HG03442 (cell line): ENCODE data around the gene NF1.
"Not testable (repeated sequence)": the region's sequence is repeated elsewhere in the genome, so short reads cannot be mapped to it uniquely, and the experiment has no call there.

ENCODE experiments used
- ATAC-seq: cut with Tn5 transposase; IDR thresholded peaks from one replicate; pipeline ENCODE4 v1.9.1; 2021; ENCODE audit warnings: mild to moderate bottlenecking, moderate library complexity; ENCODE audit not compliant: unreplicated experiment

The NF1 gene

DNA sequence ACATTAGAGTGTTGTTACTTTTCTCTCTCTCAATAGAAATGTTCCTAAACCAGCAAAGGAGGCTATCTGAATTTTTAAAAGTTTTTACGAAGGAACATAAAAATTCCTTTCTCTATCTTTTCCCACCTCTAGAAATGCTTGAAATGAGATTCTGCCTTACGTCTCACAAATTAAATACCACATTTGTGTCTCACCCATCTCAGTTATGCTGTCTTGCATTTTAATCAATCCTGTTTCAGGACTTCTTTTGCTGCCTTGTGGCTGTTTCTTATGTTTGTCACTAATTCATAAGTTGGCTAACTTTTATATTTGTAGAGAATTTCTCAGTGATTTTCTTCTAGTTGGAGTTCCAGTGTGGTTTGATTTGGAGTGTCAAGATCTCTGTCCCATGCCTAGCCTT lies 198.8 kb downstream of the NF1 start:
- ATAC-seq = no peak

DNA sequence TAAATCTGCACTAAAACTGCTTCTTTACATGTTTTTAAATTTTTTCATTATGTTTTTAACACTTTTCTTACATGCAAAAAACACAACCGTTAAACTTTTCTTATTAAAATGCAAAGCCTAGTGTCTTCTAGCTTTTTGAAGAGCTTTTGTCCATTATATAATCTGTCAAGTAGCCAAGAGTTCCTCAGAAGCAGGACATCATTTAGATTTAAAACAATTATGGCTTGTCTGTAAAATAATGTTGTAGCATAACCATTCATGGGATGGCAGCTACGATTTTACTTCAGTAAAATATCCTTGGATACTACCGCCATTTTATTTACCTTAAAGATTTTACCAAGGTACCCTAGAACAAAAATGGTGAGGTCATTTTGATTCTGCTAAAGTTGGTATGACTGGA lies 199.5 kb downstream of the NF1 start:
- ATAC-seq = no peak

DNA sequence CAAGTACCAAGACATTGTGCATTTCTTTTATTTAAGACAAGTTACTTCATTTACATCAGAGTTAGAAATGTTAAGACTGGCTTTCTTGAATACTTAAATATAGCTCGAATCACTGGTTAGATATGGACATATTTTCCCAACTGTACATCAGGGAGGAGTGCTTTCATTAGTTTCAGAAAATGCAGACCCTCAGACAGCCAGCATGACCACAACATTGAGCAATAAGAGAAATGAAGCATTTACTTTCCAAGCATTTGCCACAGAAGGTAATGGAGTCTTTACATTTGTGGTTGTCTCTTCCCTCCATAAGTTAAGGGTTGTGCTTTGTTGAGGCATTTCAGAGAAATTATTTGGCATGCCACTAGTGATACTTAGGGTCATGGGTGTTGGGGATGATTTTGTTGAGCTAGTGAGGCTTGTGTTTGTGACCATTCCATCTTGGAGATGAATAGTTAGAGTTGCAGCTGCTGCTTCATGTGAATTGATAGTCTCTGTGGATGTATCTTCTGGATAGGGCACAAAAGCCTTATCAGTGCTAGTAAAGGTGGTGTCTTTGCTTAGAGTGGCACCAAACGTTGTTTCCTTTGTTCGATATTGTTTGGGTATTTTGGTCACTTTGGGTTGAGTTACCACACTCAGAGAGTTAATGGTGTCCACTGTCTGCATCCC lies 200.2 kb downstream of the NF1 start:
- ATAC-seq = no peak

DNA sequence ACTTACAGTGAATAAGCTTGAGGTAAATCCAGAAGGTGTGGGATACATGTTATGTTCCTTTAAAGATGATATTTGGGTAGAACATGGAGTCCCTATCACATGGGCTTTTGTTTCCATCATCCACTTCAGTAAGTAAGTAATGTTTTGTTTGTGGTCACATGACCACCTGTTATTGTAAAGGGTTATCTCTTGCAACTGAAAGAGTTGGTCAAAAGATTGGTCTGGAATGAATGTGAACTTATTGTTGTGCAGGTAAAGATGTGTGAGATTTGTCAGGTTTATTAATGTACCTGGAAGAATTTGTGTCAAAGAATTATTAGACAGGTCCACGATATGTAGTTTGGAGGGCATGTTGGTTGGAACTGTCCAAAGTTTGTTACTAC lies 200.7 kb downstream of the NF1 start:
- ATAC-seq = no peak

DNA sequence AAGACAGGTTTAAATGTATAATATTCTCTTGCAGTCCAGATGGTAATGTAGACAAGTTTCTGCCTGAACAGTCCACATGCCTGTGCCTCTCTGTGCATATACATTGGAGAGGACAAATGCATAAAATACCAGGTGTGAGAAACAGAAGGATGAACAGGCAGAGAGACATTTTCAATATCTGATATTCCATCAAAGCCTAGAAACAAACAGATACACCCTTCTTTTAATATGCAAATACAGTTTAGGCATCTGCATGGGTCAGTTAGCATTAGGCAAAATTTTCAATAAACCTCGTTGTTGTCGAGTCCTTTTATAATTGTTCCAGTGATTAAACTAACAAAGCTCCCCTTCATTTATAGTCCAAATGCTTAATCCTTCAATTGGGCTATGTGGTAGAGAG lies 201.4 kb downstream of the NF1 start:
- ATAC-seq = no peak

DNA sequence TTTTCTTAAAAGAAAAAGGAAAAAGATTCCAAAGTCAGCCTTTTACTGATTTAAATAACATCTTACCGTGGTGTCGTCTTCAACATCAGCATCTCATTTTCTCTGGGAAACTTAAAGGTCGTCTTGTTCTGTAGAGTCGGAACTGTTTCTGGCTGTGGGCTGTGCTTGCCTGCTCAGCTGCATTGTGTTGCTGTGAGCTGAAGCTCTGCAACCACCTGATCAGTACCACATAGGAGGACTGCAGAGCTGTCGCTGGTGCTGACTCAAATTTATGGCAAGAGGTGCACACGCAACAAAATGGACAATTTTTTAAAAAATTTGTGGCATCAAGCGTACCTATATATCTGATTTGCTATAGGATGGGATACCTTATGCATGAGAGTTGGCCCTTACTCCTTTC lies 202.3 kb downstream of the NF1 start, which contains the start of gene OMG:
Gene OMG (minus strand): TSS at position 150 of the 400 bp plus-strand sequence. CDS start 908 bp downstream, outside the sequence.
- ATAC-seq = no peak

DNA sequence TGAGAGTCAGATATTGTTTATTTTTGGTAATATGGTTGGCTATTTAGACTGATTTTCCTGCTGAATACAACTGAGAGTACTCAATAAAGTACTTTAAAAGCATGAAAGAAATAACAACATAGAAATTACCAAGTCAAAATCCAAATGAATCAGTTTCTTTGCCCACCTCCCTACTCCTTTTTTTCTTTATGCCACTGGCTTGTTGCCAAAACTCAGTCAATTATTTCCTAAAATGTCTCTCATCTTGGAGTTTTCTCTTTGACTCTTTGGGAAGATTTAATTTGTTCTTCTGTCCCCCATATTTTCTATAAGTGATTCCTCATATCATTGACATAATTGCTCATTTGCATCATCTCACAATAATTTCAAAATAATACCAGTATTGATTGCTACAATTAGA lies 204.8 kb downstream of the NF1 start:
- no peak for ATAC-seq

DNA sequence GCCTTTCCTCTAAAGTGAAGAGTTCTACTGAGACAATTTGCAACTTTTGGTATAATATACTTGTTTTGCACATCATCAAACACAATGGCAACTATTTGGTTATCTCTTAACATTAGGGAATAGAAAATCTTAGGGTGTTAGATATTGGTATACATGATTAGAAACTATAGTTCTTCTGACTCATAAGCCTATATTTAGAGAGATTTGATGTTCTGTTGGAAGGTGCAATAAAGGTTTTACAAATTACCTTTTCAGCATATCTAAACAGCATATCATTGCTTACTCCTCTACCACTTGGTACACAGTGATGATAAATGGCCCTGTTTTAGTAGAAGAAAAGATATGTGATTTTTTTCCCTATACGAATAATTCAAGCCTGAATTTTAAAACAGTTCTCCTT lies 212.9 kb downstream of the NF1 start:
- ATAC-seq = no peak

DNA sequence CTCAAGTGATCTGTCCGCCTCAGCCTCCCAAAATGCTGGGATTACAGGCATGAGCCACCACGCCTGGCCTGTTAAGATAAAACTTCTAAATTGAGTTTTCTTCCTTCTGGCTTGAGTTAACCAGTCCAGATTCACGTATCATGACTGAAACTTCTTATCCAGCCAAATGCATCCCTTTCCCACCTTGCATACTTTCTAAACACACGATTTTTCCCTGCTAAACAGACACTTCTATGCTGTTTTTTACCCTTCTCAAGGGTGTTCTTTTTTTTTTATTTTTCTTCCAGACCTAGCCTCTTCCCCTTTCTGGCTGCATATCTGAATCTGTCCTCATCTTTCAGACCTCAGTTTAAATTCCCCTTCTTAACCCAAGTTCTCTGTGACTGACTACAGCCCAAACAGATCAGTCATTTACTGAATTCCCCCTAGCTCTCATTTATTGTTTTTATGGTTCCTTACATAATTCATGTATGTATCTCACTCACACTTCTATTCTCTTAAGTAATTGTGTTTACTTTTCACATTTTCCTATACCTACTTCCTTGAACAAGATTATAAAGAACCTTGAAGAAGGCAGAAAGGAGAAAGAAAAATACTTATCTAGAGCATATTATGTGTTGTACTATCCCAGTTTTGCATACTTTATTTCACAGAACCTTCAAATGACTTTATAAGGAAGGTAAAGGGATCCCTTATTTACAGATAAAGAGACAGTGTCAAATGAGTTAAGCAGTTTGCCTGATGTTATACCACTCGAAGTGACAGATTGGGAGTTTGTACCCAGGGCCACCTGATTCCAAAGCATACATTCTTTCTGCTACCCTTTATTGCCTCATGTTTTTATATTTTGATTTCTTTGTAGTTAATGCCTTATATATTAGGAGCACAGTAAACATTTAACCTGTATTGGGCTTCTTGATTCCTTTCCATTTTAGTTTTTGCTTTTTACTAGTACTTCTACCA lies 213.9 kb downstream of the NF1 start:
- ATAC-seq = no peak

DNA sequence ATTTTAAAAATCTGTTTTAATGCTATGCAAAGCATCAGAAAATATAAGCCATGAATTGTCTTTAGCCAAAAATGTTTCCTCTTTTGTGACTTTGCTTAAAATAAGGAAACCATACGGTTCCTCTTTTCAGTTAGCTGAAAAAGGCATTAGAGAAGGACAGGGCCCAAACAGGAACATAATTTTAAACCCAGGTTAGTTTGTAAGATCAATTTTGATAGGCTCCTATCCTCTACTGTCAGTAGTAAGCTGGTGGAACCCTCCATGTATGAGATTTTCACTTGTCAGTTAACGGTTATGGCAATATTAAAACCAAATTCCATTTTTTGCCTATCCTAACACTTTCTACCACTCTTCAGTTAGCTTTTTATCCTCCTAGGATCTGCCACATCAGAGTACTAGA lies 214.8 kb downstream of the NF1 start:
- ATAC-seq = no peak

DNA sequence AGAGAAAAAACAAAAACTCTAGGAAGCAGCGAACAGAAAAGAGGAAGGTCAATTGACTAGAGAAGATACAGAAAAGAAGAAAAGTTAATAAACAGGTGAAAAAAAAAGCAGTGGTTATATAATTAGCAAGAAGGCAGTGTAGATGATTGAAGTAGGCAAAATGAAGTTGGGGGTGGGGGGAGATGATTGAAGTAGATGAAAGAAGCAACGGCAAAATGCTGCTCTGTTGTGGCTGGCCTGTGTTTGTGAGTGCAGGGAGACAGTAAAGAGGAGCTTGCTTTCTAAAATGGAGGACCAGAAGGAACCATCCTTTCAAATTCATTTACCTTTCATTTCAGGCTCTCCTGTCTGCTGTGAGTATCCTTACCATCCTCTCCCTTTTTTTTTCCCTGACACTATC lies 215.5 kb downstream of the NF1 start:
- ATAC-seq = no peak

DNA sequence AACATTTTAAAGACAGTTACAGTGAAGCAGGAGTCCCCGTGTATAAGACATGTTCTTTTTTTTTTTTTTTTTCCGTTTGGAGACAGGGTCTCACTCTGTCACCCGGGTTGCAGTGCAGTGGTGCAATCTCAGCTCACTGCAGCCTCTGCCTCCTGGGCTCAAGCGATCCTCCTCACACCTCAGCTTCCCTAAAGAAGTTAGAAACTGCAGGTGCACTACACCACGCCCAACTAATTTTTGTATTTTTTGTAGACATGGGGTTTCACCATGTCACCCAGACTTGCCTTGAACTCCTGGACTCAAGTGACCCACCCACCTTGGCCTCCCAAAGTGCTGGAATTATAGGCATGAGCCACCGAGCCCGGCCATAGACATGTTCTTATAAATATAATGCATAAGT lies 216.1 kb downstream of the NF1 start:
- no peak for ATAC-seq

DNA sequence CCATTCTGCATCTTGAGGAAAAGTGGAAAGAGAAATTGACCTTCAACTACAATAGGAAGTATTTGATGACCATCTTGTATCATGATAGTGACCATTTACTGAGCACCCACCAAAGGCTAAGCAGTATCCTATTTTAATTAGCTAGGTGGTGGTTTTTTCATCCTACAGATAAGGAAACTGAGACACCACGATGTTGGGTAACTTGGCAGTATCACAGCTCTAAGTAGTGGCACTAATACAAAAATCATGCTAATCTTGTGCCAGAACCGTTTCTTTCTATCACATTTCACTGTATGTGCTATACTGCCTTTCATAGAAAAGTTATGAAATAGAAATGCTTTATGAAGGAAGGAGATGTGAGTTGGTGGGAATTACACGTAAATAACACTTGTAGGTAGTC lies 216.7 kb downstream of the NF1 start:
- no peak for ATAC-seq

DNA sequence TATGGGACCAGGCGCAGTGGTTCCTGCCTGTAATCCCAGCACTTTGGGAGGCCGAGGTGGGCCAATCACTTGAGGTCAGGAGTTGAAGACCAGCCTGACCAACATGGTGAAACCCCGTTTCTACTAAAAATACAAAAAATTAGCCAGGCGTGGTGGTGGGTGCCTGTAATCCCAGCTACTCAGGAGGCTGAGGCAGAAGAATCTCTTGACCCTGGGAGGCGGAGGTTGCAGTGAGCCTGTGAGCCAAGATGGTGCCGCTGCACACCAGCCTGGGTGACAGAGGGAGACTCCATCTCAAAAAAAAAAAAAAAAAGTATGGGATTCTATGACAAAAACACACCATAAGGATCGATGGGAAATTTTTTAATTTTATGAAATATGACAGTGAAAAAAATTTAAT lies 217.4 kb downstream of the NF1 start:
- ATAC-seq = not testable (repeated sequence)

DNA sequence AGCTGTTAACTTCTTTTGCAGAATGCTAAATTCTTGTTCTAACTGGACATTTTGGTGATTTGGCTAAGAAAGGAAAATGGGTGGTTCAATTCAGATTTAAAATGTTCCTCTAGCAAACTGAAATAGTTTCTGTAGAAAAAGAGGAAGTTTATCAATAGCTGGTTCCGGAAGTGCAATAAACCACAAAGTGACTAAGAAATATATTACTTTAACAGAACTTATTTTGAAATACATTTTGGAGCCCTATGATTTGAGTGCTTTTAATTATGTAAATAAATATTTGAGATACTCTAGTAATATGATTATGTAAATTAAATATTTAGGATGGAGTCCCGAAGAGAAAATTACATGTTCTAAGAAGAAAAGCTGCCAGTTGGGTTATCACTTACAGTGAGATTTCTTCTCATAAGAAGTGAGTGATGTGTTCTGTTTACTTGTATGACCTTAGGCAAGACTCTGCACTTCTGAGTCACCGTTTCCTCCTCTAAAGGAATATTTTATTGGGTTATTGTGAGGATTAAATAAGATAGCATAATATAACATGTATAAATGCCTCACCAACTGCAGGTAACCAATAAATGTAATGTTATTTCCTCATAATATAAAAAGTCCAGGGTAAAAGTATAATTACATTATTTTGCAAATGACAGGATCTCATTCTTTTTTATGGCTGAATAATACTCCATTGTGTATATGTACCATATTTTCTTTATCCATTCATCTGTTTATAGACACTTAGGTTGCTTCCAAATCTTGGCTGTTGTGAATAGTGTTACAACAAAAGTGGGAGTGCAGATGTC lies 219.4 kb downstream of the NF1 start, which contains the start of gene EVI2B:
Gene EVI2B (minus strand): TSS at position 73 of the 800 bp plus-strand sequence. CDS start 8,445 bp downstream, outside the sequence.
- no peak for ATAC-seq

DNA sequence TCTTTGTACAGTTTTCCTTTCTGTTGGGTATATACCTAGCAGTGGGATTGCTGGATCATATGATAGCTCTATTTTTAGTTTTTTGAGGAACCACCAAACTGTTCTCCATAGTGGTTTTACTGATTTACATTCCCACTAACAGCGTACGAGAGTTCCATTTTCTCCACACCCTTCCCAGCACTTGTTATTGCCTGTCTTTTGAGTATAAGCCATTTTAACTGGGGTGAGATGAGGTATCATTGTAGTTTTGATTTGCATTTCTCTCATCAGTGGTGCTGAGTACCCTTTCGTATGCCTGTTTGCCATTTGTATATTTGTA lies 220.0 kb downstream of the NF1 start:
- ATAC-seq = no peak

DNA sequence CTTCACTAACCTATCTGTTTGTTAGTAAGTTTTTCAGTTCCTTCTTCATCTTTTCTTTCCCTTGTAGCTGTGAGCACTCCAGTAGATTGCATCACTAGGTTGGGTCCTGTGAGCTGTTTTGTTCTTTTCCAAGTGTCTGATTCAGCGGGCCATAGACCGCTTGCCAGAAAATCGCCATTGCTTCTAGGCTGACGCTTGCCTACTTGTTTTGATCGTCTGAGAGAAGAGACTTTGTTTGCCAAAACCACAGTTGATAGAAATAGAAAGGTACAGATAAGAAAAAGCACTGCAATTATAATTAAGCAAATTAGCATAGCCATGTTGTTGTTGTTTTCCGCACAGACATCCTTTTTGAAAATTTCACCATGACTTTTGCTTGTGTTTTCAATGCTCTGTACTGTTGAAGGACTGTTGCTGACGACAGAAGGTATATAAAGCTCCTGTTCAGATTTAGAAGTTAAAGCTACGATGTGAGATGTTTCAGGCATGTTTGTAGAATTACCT lies 223.6 kb downstream of the NF1 start:
- no peak for ATAC-seq

DNA sequence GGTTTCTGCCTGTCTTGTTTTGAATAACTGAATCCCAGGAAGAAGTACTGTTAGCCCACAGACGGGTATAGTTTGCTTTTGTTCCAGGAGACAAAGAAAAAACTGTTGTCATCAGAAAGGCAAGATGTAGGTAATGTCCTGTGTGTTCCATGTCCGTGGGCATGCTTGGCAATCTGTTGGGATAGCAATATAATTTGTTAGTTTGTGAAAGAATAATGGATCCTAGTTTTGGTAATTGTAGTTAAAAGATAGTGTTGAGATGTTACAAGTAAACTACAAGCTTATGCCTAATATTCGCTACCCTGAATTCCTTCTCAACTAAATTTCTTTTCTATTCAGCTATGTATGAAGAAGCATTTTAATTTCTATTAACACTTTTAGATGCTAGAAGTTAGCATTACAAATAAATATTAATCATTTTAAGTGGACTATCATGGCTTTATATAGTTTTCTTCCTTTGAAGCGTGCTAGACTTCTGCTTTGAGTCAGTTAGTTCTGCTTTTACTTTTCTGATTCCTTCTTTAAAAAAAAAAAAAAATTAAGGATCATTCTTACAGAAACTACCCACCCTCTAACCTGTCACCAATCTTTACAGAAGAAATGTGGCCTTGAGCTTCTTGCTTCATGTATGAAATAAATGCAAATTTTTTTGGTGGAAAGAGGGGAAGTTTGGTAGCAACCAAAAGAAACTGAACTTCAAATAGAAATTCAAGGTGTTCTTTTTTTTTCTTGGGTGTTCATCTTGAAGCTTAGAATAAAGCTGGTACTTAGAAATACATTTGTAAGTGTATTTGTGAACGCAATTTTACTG lies 224.3 kb downstream of the NF1 start:
- ATAC-seq = no peak

DNA sequence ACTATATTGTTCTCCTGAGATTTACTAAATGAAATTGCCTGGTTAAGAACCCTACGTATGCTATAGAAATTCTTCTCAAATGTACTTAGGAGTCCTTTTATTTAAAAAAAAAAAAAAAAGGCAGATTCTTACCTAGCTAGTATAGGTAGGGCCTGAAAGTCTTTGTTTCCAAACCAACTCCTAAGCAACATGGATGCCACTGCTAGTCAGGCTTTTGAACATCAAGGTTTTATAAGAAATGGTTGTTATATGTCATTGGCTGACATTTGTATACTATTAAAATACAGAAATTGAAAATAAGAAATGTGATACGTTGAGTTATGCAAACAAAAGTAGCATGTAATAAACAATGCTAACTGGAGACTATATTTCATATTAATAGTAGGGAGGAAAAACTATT lies 225.5 kb downstream of the NF1 start:
- ATAC-seq = no peak

DNA sequence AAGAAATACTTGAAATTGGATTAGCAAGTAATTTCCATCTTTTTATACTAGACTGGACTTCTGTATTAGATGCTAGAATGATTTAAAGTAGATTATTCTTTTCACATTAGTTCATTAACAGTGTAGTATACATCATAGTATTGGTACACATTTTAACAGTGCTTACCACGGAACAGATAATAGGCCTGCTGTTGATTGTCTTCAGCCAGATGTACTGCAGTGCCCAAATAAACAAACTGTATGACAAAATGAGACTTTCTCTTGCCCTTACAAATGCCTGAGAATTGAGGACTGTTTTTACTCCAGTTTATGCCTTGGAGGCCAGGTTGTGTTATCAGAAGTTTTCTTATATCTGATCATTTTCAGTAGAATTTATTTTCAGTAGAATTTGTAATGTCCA lies 226.0 kb downstream of the NF1 start:
- no peak for ATAC-seq
